CD4-positive, alpha-beta T cell treated with Interleukin-12 subunit alpha and Interleukin-12 subunit beta, for 1 hour (primary cell): Measurements from ENCODE around the gene SAP30L.

Experiments used
- DNase-seq: peaks from one replicate; pipeline ENCODE4 v3.0.0-alpha.2; 2020

The SAP30L gene

GRCh38 chr5:154467655-154468354 lies 22.0 kb downstream of the SAP30L start:
- peak; percentile 63 for DNase-seq

- DNase-seq, result no peak
These were observed 24.3 kb downstream of the SAP30L start for GRCh38 chr5:154470137-154470536.

- DNase-seq, result no peak
These were observed 25.4 kb downstream of the SAP30L start for GRCh38 chr5:154470947-154471870.

- DNase-seq, result no peak
These were observed 27.2 kb downstream of the SAP30L start for GRCh38 chr5:154472871-154473580.

- DNase-seq, result no peak
These were observed 27.9 kb downstream of the SAP30L start for GRCh38 chr5:154473581-154474283.

GRCh38 chr5:154474396-154475334 lies 28.9 kb downstream of the SAP30L start:
- DNase-seq, result no peak

- no peak for DNase-seq
These were observed 30.0 kb downstream of the SAP30L start for GRCh38 chr5:154475591-154476353.

GRCh38 chr5:154476354-154477205 lies 30.8 kb downstream of the SAP30L start:
- DNase-seq, result no peak

GRCh38 chr5:154477382-154478223 lies 31.8 kb downstream of the SAP30L start:
- DNase-seq, result no peak

- DNase-seq, result no peak
These were observed 32.4 kb downstream of the SAP30L start, which contains the start of gene HAND1 for GRCh38 chr5:154478224-154478565. Gene HAND1 (minus strand): TSS chr5:154478227. CDS start chr5:154478008, 219 bp downstream.

GRCh38 chr5:154478752-154479159 lies 33.0 kb downstream of the SAP30L start:
- no peak for DNase-seq

- no peak for DNase-seq
These were observed 33.6 kb downstream of the SAP30L start for GRCh38 chr5:154479160-154479943.

- no peak for DNase-seq
These were observed 34.4 kb downstream of the SAP30L start for GRCh38 chr5:154479944-154480750.

- DNase-seq, result no peak
These were observed 35.0 kb downstream of the SAP30L start for GRCh38 chr5:154480847-154481246.

GRCh38 chr5:154481584-154482381 lies 36.0 kb downstream of the SAP30L start:
- DNase-seq, result no peak
